Body of pancreas (tissue), 4 donors: ENCODE results near the gene CHIT1. TPM values are rescaled to one million over a fixed set of nuclear protein-coding genes. Genes with fewer than 3 reads are reported as not detected.
"Not testable (repeated sequence)": the region's sequence is repeated elsewhere in the genome, so short reads cannot be mapped to it uniquely, and the experiment has no call there.

Source experiments
- ATAC-seq: fragments of 150-250 bp; one replicate; pipeline ENCODE4 v1.9.1; 2016
- DNase-seq, 4 donors: peaks; one replicate each; pipeline ENCODE4 v3.0.0-alpha.2; 2019
- H3K27ac ChIP-seq, 4 donors: fragments of 200-600 bp; sonication (generic); 1 replicate in 3 of 4; 2 replicates in 1 of 4; pipeline versions ENCODE4 v1.5.1 to v1.6.1; 2016 to 2019; ENCODE audit warnings: mild to moderate bottlenecking in 1 of 4, mixed read lengths in 1 of 4, moderate library complexity in 1 of 4
- H3K27me3 ChIP-seq, 2 donors: fragments of 200-600 bp; sonication (generic); one replicate each; pipeline ENCODE4 v1.6.0; 2016; ENCODE audit warnings: mild to moderate bottlenecking in 1 of 2
- H3K36me3 ChIP-seq, 2 donors: fragments of 200-600 bp; sonication (generic); replicated peaks in 1 of 2; 2 replicates each; pipeline ENCODE4 v1.5.1; 2016; ENCODE audit warnings: low read depth in 2 of 2; ENCODE audit not compliant: insufficient read depth in 1 of 2
- H3K4me1 ChIP-seq: fragments of 200-600 bp; sonication (generic); one replicate; pipeline ENCODE4 v1.6.0; 2016
- H3K4me3 ChIP-seq, 2 donors: fragments of 200-600 bp; sonication (generic); 1 replicate in 1 of 2; 2 replicates in 1 of 2; pipeline ENCODE4 v1.5.1; 2016 to 2019
- H3K9me3 ChIP-seq, 3 donors: fragments of 200-600 bp; sonication (generic); 1 replicate in 2 of 3; 2 replicates in 1 of 3; pipeline ENCODE4 v1.5.1; 2016
- CTCF ChIP-seq, 7 experiments: fragments of 450-650 bp in 4 of 7; fragments of 200-600 bp in 3 of 7; sonication (generic) in 3 of 7; IDR thresholded peaks; one replicate each; pipeline ENCODE4 v1.5.1; 2016 to 2019; ENCODE audit warnings: antibody characterized with exemption in 7 of 7
- POLR2A ChIP-seq, 3 donors: fragments of 450-650 bp; IDR thresholded peaks; one replicate each; pipeline ENCODE4 v1.6.1; 2016; ENCODE audit warnings: antibody characterized with exemption in 3 of 3, mild to moderate bottlenecking in 2 of 3
- WGBS, 2 donors: methylation state at CpG; one replicate each; pipeline ENCODE4 v1.1.5; 2017; 5-methylcytosine and 5-hydroxymethylcytosine counted together
- intact Hi-C: fragments of 100-400 bp; cut with DNase I; formaldehyde crosslinking; loops from one replicate; pipeline ENCODE4 v1.15.1; 2023
- total RNA-seq, 2 donors: library from RNA; depleted of rRNA; stranded (reverse); fragments of >200 nt; gene quantifications; one replicate each; pipeline ENCODE4 v1.1.0, GENCODE V29; 2016

Gene CHIT1
- total RNA-seq, 2 donors from 2014 or later, result 0.26 TPM; not detected in 1

GRCh38 chr1:203267347-203267846, 37.9 kb upstream of the CHIT1 start:
- intact Hi-C loops, result loop anchor here (5.0 kb wide), 2 partner anchors 210 to 225 kb away; partner anchors contain the start of genes OPTC and PRELP
- Histone ChIP-seq H3K27me3 (no peaks in the 10 kb centered on the region), H3K4me1 (peaks cover 5% of the 10 kb centered on the region), H3K36me3 (no peaks in the 10 kb centered on the region), H3K27ac (peak overlapping the region in 3 of 4 donors; percentile 50 to 74 (median 70)), H3K9me3 (no peaks in the 10 kb centered on the region), H3K4me3 (peak overlapping the region in 1 of 2 donors; percentile 24)
- ATAC-seq (peak; percentile 84), DNase-seq (peak; percentile 86 to 88 (median 87))
- WGBS, 2 donors, result 0 to 1% methylated on average over 17 to 19 of the region's 20 CpGs
- TF ChIP-seq POLR2A (IDR thresholded peaks at IDR 0.05) (no peak), CTCF (IDR thresholded peaks at IDR 0.05) (peak; percentile 92 to 99 (median 95))

- H3K36me3 ChIP-seq, H3K4me1 ChIP-seq, ATAC-seq, H3K4me3 ChIP-seq, DNase-seq, H3K27me3 ChIP-seq, H3K9me3 ChIP-seq, H3K27ac ChIP-seq: not testable (repeated sequence)
- WGBS, 2 donors, result 37 to 48% methylated on average over 5 of the region's 5 CpGs
- intact Hi-C loops, result loop anchor here (5.0 kb wide), 2 partner anchors 211 to 226 kb away; partner anchors contain the start of genes OPTC and PRELP
Observed at GRCh38 chr1:203266140-203266539, 36.7 kb upstream of the CHIT1 start.

- no peak for DNase-seq
- no peak for ATAC-seq
- intact Hi-C loops, result loop anchor here (5.0 kb wide), 2 partner anchors 212 to 227 kb away; partner anchors contain the start of genes OPTC and PRELP
- no peaks in the 10 kb centered on the region for H3K9me3 ChIP-seq
- H3K36me3 ChIP-seq, result no peaks in the 10 kb centered on the region
- H3K4me1 ChIP-seq, result peaks cover 5% of the 10 kb centered on the region
- no peaks in the 10 kb centered on the region for H3K27me3 ChIP-seq
- H3K27ac ChIP-seq, result no peak overlapping the region
- whole genome bisulfite sequencing, 2 donors, result 32% methylated on average over 4 of the region's 4 CpGs
- TF ChIP-seq POLR2A (IDR thresholded peaks at IDR 0.05) (no peak), CTCF (IDR thresholded peaks at IDR 0.05) (no peak)
- H3K4me3 ChIP-seq, result no peak overlapping the region
Observed at GRCh38 chr1:203265541-203265940, 36.1 kb upstream of the CHIT1 start.

GRCh38 chr1:203264052-203264501, 34.6 kb upstream of the CHIT1 start:
- H3K27ac ChIP-seq, result no peak overlapping the region
- no peak for ATAC-seq

GRCh38 chr1:203263496-203263895, 34.0 kb upstream of the CHIT1 start:
- Histone ChIP-seq H3K4me3 (no peak overlapping the region), H3K36me3 (no peaks in the 10 kb centered on the region), H3K9me3 (no peaks in the 10 kb centered on the region), H3K27ac (no peak overlapping the region), H3K27me3 (no peaks in the 10 kb centered on the region), H3K4me1 (peaks cover 5% of the 10 kb centered on the region)
- no peak for TF ChIP-seq POLR2A (IDR thresholded peaks at IDR 0.05)
- no peak for TF ChIP-seq CTCF (IDR thresholded peaks at IDR 0.05)
- ATAC-seq (no peak), DNase-seq (no peak)
- intact Hi-C loops, result no loop called here
- 70 to 76% methylated on average over 10 of the region's 10 CpGs for WGBS, 2 donors

More at GRCh38 chr1:203264052-203264501, 34.6 kb upstream of the CHIT1 start:
- no peak overlapping the region for H3K4me3 ChIP-seq
- H3K36me3 ChIP-seq, result no peaks in the 10 kb centered on the region
- no peaks in the 10 kb centered on the region for H3K9me3 ChIP-seq
- peaks cover 5% of the 10 kb centered on the region for H3K4me1 ChIP-seq
- intact Hi-C loops, result no loop called here
- 65 to 73% methylated on average over 6 of the region's 6 CpGs for WGBS, 2 donors
- TF ChIP-seq CTCF (IDR thresholded peaks at IDR 0.05) (no peak), POLR2A (IDR thresholded peaks at IDR 0.05) (no peak)
- DNase-seq, result no peak
- H3K27me3 ChIP-seq, result no peaks in the 10 kb centered on the region

GRCh38 chr1:203256636-203257035, 27.2 kb upstream of the CHIT1 start:
- DNase-seq, H3K27me3 ChIP-seq, ATAC-seq, intact Hi-C loops, H3K4me3 ChIP-seq, H3K27ac ChIP-seq, H3K9me3 ChIP-seq, H3K36me3 ChIP-seq, H3K4me1 ChIP-seq: not testable (repeated sequence)
- 70 to 86% methylated on average over 1 to 9 of the region's 9 CpGs for WGBS, 2 donors

GRCh38 chr1:203254782-203255181, 25.3 kb upstream of the CHIT1 start:
- H3K27ac ChIP-seq, ATAC-seq, H3K4me1 ChIP-seq, DNase-seq, H3K4me3 ChIP-seq, H3K9me3 ChIP-seq, intact Hi-C loops, H3K36me3 ChIP-seq, H3K27me3 ChIP-seq: not testable (repeated sequence)
